Thyroid gland (tissue), 4 donors: ENCODE results near the gene ZFAND4.

Experiments
- CTCF ChIP-seq, 6 experiments: fragments of 200-600 bp in 3 of 6; fragments of 450-650 bp in 3 of 6; sonication (generic) in 3 of 6; IDR thresholded peaks; one replicate each; pipeline ENCODE4 v1.5.1; 2016 to 2019; ENCODE audit warnings: antibody characterized with exemption in 6 of 6, mild to moderate bottlenecking in 2 of 6, inconsistent platforms in 1 of 6, moderate library complexity in 1 of 6
- POLR2A ChIP-seq, 2 donors: fragments of 450-650 bp; IDR thresholded peaks; one replicate each; pipeline ENCODE4 v1.6.1; 2017; ENCODE audit warnings: antibody characterized with exemption in 2 of 2, mild to moderate bottlenecking in 2 of 2, moderate library complexity in 1 of 2

- TF ChIP-seq CTCF (IDR thresholded peaks at IDR 0.05): no peak
- no peak for TF ChIP-seq POLR2A (IDR thresholded peaks at IDR 0.05)
These were observed 87.4 kb downstream of the ZFAND4 start for GRCh38 chr10:45585131-45585530.
